Hepatocyte (in vitro differentiated cells): ENCODE results near the gene MAB21L4. TPM values are rescaled to one million over a fixed set of nuclear protein-coding genes. Genes with fewer than 3 reads are reported as not detected.
A peak's percentile ranks its signal among the peaks of the same experiment; 100 is the strongest.

ENCODE experiments used
- DNase-seq: peaks from one replicate; pipeline ENCODE4 v3.0.0-alpha.2; 2016; ENCODE audit warnings: low spot score
- H2AFZ ChIP-seq: fragments of 200-600 bp; sonication (generic); 2 replicates; pipeline ENCODE4 v1.6.0; 2016; ENCODE audit warnings: antibody characterized with exemption, mild to moderate bottlenecking
- H3K27ac ChIP-seq: fragments of 200-600 bp; sonication (generic); 2 replicates; pipeline ENCODE4 v1.5.1; 2016; ENCODE audit warnings: mild to moderate bottlenecking
- H3K27me3 ChIP-seq: fragments of 200-600 bp; sonication (generic); 2 replicates; pipeline ENCODE4 v1.6.1; 2016
- H3K36me3 ChIP-seq: fragments of 200-600 bp; sonication (generic); replicated peaks from 2 replicates; pipeline ENCODE4 v1.5.1; 2016; ENCODE audit warnings: low read depth; ENCODE audit not compliant: insufficient read depth
- H3K4me1 ChIP-seq: fragments of 200-600 bp; sonication (generic); 2 replicates; pipeline ENCODE4 v1.5.1; 2016; ENCODE audit warnings: mild to moderate bottlenecking, moderate library complexity; ENCODE audit not compliant: insufficient read depth
- H3K4me2 ChIP-seq: fragments of 200-600 bp; sonication (generic); 2 replicates; pipeline ENCODE4 v1.6.0; 2016
- H3K4me3 ChIP-seq: fragments of 200-600 bp; sonication (generic); 2 replicates; pipeline ENCODE4 v1.5.1; 2016; ENCODE audit warnings: mild to moderate bottlenecking
- H3K79me2 ChIP-seq: fragments of 200-600 bp; sonication (generic); 2 replicates; pipeline ENCODE4 v1.6.0; 2017; ENCODE audit warnings: mild to moderate bottlenecking
- H3K9me2 ChIP-seq: fragments of 200-600 bp; sonication (generic); replicated peaks from 2 replicates; pipeline ENCODE4 v1.6.0; 2017; ENCODE audit warnings: mild to moderate bottlenecking; ENCODE audit not compliant: insufficient read depth
- H3K9me3 ChIP-seq: fragments of 200-600 bp; sonication (generic); 2 replicates; pipeline ENCODE4 v1.5.1; 2016; ENCODE audit warnings: low read depth, mild to moderate bottlenecking
- H4K20me1 ChIP-seq: fragments of 200-600 bp; sonication (generic); 2 replicates; pipeline ENCODE4 v1.6.0; 2016; ENCODE audit warnings: mild to moderate bottlenecking; ENCODE audit not compliant: insufficient read depth, poor library complexity, severe bottlenecking
- EZH2 ChIP-seq: fragments of 200-600 bp; sonication (generic); IDR thresholded peaks from 2 replicates; pipeline ENCODE4 v1.6.1; 2016; ENCODE audit warnings: antibody characterized with exemption, mild to moderate bottlenecking, borderline replicate concordance
- EZH2phosphoT487 ChIP-seq: fragments of 200-600 bp; sonication (generic); IDR thresholded peaks from one replicate; pipeline ENCODE4 v1.6.1; 2018; ENCODE audit warnings: antibody characterized with exemption, mild to moderate bottlenecking, low read depth, moderate library complexity; ENCODE audit not compliant: unreplicated experiment, severe bottlenecking
- WGBS: methylation state at CpG from one replicate; pipeline ENCODE4 v1.1.6; 2016; ENCODE audit warnings: low lambda C conversion rate; ENCODE audit errors: missing lambda C conversion rate; 5-methylcytosine and 5-hydroxymethylcytosine counted together
- polyA plus RNA-seq: library from polyadenylated mRNA; unstranded; fragments of >200 nt; fragmentation: Nextera tagmentation; extraction: Ambion mirVana; gene quantifications from 2 replicates; pipeline ENCODE4 v1.2.1, GENCODE V29; 2016
- total RNA-seq: library from RNA; depleted of rRNA; stranded (reverse); fragments of >200 nt; gene quantifications from 2 replicates; pipeline ENCODE4 v1.2.3, GENCODE V29; 2014
- TF ChIP-seq, protein P1 (sequence below): fragments of 200-600 bp; sonication (generic); IDR thresholded peaks from 2 replicates; pipeline ENCODE4 v1.5.1; 2016; ENCODE audit warnings: antibody characterized with exemption, mild to moderate bottlenecking; ENCODE audit not compliant: poor library complexity

The MAB21L4 gene
- total and polyA plus RNA-seq, 2 experiments from 2014 or later: 11.5 to 34.5 TPM

DNA sequence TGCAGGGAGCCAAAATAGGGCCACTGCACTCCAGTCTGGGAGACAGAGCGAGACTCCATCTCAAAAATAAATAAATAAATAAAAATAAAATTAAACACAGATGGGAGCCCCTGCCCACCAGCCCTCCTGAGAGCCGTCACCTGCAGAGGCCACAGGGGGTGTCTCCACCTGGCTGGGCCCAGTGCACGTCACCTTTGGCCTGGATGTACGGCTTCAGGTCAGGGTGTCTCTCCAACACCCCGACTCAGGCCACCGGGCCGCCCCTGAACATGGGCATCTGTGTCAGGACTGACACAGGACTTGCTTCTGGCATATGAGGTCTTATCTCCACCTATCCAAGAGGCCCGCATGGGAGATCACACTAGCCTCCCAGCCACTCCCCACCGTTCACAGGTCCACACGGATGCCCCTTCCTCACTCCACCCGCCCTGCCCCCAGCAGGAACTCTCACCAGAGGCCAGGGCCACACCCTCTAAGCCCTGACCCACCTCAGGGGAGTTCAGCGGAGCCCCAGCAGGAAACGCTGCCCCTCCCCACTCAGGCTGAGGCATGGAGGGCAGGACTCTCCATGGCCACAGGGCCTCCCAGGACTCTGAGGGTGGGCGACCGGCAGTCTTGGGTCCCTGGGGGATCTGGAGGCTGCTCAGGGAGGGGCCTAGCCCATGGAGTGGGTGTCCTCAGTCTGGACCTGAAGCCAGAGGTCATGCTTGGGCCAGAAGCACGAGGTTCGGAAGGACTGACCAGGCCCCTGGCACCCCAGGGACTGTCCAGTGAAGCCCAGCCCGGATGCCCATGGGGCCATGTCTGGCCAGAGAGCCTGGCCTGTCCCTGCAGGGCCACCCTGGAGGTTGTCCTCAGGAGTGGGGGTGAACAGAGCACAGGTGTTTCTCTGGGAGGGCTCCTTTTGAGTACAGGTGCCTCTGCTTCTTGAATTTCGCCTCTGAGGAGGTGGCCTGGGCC lies 8.5 kb upstream of the MAB21L4 start:
- no peak for DNase-seq
- TF ChIP-seq EZH2: no peak
- TF ChIP-seq EZH2phosphoT487: no peak
- TF ChIP-seq, protein P1, sequence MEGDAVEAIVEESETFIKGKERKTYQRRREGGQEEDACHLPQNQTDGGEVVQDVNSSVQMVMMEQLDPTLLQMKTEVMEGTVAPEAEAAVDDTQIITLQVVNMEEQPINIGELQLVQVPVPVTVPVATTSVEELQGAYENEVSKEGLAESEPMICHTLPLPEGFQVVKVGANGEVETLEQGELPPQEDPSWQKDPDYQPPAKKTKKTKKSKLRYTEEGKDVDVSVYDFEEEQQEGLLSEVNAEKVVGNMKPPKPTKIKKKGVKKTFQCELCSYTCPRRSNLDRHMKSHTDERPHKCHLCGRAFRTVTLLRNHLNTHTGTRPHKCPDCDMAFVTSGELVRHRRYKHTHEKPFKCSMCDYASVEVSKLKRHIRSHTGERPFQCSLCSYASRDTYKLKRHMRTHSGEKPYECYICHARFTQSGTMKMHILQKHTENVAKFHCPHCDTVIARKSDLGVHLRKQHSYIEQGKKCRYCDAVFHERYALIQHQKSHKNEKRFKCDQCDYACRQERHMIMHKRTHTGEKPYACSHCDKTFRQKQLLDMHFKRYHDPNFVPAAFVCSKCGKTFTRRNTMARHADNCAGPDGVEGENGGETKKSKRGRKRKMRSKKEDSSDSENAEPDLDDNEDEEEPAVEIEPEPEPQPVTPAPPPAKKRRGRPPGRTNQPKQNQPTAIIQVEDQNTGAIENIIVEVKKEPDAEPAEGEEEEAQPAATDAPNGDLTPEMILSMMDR: no peak
- 90% methylated on average over 19 of the region's 19 CpGs for WGBS
- Histone ChIP-seq H3K79me2 (no peaks in the 10 kb centered on the region), H3K9me3 (no peaks in the 10 kb centered on the region), H3K4me1 (no peaks in the 10 kb centered on the region), H3K4me2 (no peak overlapping the region), H3K27ac (no peak overlapping the region), H3K27me3 (peaks cover 4% of the 10 kb centered on the region), H3K9me2 (no peaks in the 10 kb centered on the region), H3K4me3 (no peak overlapping the region), H3K36me3 (no peaks in the 10 kb centered on the region), H2AFZ (no peak overlapping the region), H4K20me1 (no peaks in the 10 kb centered on the region)

DNA sequence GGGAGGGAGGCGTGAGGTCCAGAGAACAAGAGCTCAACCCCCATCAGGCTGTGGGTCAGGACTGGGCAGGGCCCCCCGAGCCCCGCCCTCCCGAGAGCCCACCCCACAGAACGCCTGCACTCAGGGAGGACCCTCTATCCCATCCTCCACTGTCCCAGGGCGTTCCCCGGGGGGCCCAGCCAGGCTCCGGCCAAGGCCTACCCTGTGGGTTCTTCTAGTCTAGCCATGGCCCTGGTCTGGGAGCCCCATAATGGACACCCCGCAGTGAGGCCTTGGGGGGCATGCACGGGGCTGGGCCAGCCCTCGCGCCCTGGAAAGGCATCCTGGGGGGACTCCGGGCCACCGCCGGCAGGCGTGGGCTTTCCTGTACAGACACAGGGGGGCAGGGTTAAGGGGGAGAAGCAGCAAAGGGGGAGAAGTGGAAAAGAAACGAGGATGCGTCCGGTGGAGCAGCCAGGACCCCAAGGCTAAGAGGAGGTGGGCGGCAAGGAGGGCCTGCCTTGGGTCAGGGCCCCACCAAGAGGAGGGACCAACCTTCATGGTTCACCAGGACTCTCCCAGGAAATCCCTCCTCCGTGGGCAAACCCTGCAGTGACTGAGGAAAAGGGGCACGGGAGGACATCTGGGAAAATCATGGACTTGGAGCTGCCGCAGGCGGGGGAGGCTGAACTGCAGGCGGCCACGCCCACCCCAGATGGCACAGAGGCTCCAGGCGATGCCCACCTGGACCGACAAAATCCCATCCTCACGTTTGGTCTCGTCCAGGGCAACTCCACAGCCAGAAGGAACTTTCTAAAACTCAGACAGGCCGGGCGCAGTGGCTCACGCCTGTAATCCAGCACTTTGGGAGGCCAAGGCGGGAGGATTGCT lies 7.5 kb upstream of the MAB21L4 start:
- Histone ChIP-seq H3K4me3 (no peak overlapping the region), H3K79me2 (no peaks in the 10 kb centered on the region), H2AFZ (no peak overlapping the region), H3K27ac (no peak overlapping the region), H3K9me3 (no peaks in the 10 kb centered on the region), H3K4me1 (no peaks in the 10 kb centered on the region), H3K36me3 (no peaks in the 10 kb centered on the region), H4K20me1 (no peaks in the 10 kb centered on the region), H3K9me2 (no peaks in the 10 kb centered on the region), H3K4me2 (no peak overlapping the region), H3K27me3 (peaks cover 4% of the 10 kb centered on the region)
- TF ChIP-seq EZH2phosphoT487: no peak
- no peak for TF ChIP-seq EZH2
- TF ChIP-seq, protein P1: no peak
- 90% methylated on average over 34 of the region's 34 CpGs for WGBS
- DNase-seq: no peak

DNA sequence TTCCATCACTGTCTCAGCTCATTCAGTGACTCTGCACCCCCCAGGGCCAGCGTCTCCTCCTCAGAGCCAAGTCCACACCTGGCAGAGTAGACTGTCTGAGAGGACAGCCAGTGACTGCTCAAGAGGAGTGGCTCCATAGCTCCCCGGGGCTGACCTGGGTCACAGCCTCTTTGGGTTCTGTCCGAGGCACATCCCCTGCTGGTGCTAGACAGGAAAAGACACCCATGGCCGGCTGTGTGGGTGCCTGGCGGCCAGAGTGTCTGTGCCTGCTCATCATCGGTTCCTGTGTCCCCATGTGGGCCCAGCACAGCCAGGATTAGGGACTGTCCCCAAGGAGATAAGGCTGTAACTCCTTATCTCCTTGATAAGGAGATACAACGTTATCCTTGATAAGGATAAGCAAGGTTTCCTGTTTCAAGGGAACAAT lies 6.7 kb upstream of the MAB21L4 start:
- peaks cover 4% of the 10 kb centered on the region for H3K27me3 ChIP-seq
- 16% methylated on average over 7 of the region's 7 CpGs for WGBS
- TF ChIP-seq EZH2: no peak
- TF ChIP-seq EZH2phosphoT487: no peak
- TF ChIP-seq, protein P1: no peak
- no peak overlapping the region for H3K4me3 ChIP-seq
- no peak overlapping the region for H3K4me2 ChIP-seq
- no peaks in the 10 kb centered on the region for H3K9me2 ChIP-seq
- no peaks in the 10 kb centered on the region for H3K79me2 ChIP-seq
- no peaks in the 10 kb centered on the region for H3K36me3 ChIP-seq
- no peaks in the 10 kb centered on the region for H4K20me1 ChIP-seq
- no peaks in the 10 kb centered on the region for H3K9me3 ChIP-seq
- H2AFZ ChIP-seq: no peak overlapping the region
- peak; percentile 42 for DNase-seq
- H3K27ac ChIP-seq: no peak overlapping the region
- H3K4me1 ChIP-seq: no peaks in the 10 kb centered on the region
